GM21360 (cell line): ENCODE results near the gene CDH20.
A peak's percentile ranks its signal among the peaks of the same experiment; 100 is the strongest.

Experiments
- ATAC-seq: cut with Tn5 transposase; IDR thresholded peaks from one replicate; pipeline ENCODE4 v1.9.1; 2021; ENCODE audit warnings: mild to moderate bottlenecking, moderate library complexity; ENCODE audit not compliant: unreplicated experiment

The CDH20 gene

GRCh38 chr18:61333271-61333745 lies at the start of gene CDH20:
TSS of gene CDH20 (plus strand) at chr18:61333430.
- ATAC-seq, result no peak

GRCh38 chr18:61284039-61284438 lies 49.2 kb upstream of the CDH20 start:
- no peak for ATAC-seq

GRCh38 chr18:61285777-61286176 lies 47.5 kb upstream of the CDH20 start:
- no peak for ATAC-seq

- no peak for ATAC-seq
Observed at GRCh38 chr18:61286867-61287266, 46.4 kb upstream of the CDH20 start.

- ATAC-seq, result no peak
Observed at GRCh38 chr18:61290616-61291015, 42.6 kb upstream of the CDH20 start.

GRCh38 chr18:61292280-61293035 lies 40.8 kb upstream of the CDH20 start:
- ATAC-seq, result no peak

GRCh38 chr18:61295153-61295552 lies 38.1 kb upstream of the CDH20 start:
- no peak for ATAC-seq

- no peak for ATAC-seq
Observed at GRCh38 chr18:61308004-61308403, 25.2 kb upstream of the CDH20 start.

GRCh38 chr18:61308795-61309393 lies 24.3 kb upstream of the CDH20 start:
- ATAC-seq, result no peak

- peak; percentile 98 for ATAC-seq
Observed at GRCh38 chr18:61322265-61322873, 10.9 kb upstream of the CDH20 start.

GRCh38 chr18:61323951-61324350 lies 9.3 kb upstream of the CDH20 start:
- ATAC-seq, result no peak

GRCh38 chr18:61326407-61326806 lies 6.8 kb upstream of the CDH20 start:
- ATAC-seq, result no peak

- ATAC-seq, result no peak
Observed at GRCh38 chr18:61329398-61329797, 3.8 kb upstream of the CDH20 start.

GRCh38 chr18:61331051-61331450 lies 2.2 kb upstream of the CDH20 start:
- ATAC-seq, result no peak

- ATAC-seq, result no peak
Observed at GRCh38 chr18:61333746-61334490, 688 bp downstream of the CDH20 start.

GRCh38 chr18:61334491-61334850 lies 1.2 kb downstream of the CDH20 start:
- no peak for ATAC-seq

GRCh38 chr18:61334951-61335683 lies 1.9 kb downstream of the CDH20 start:
- ATAC-seq, result no peak

GRCh38 chr18:61335684-61336555 lies 2.7 kb downstream of the CDH20 start:
- ATAC-seq, result no peak

- no peak for ATAC-seq
Observed at GRCh38 chr18:61336766-61337165, 3.5 kb downstream of the CDH20 start.

GRCh38 chr18:61337527-61337926 lies 4.3 kb downstream of the CDH20 start:
- no peak for ATAC-seq
